Skeletal muscle satellite cell (primary cell): ENCODE data around the gene DMBX1.

ENCODE experiments used
- H3K27me3 ChIP-seq: 2 replicates; pipeline ENCODE4 v1.7.0; 2013; ENCODE audit warnings: low read length; ENCODE audit not compliant: control insufficient read depth, insufficient read depth
- H3K36me3 ChIP-seq: 2 replicates; pipeline ENCODE4 v1.7.0; 2013; ENCODE audit warnings: mild to moderate bottlenecking, control low read depth, low read length; ENCODE audit not compliant: insufficient read depth
- H3K4me1 ChIP-seq: 2 replicates; pipeline ENCODE4 v1.7.0; 2013; ENCODE audit warnings: low read length; ENCODE audit not compliant: control insufficient read depth, insufficient read depth
- H3K4me2 ChIP-seq: 2 replicates; pipeline ENCODE4 v1.7.0; 2013; ENCODE audit warnings: mild to moderate bottlenecking, low read length
- H3K4me3 ChIP-seq: 2 replicates; pipeline ENCODE4 v1.7.0; 2013; ENCODE audit warnings: low read length
- H3K9ac ChIP-seq: 2 replicates; pipeline ENCODE4 v1.7.0; 2013; ENCODE audit warnings: mild to moderate bottlenecking, low read depth, low read length, moderate library complexity
- H3K9me3 ChIP-seq: replicated peaks from 2 replicates; pipeline ENCODE4 v1.7.0; 2013; ENCODE audit warnings: mild to moderate bottlenecking, control low read depth, low read length

The DMBX1 gene

GRCh38 chr1:46523496-46524353, 34.1 kb downstream of the DMBX1 start:
- peaks cover 13% of the 10 kb centered on the region for H3K27me3 ChIP-seq
- H3K4me3 ChIP-seq: no peak overlapping the region
- H3K9ac ChIP-seq: no peak overlapping the region
- peaks cover 34% of the 10 kb centered on the region for H3K4me1 ChIP-seq
- H3K36me3 ChIP-seq: no peaks in the 10 kb centered on the region
- H3K4me2 ChIP-seq: no peak overlapping the region
- H3K9me3 ChIP-seq: no peaks in the 10 kb centered on the region

- Histone ChIP-seq H3K36me3 (no peaks in the 10 kb centered on the region), H3K9me3 (no peaks in the 10 kb centered on the region), H3K27me3 (peaks cover 22% of the 10 kb centered on the region), H3K4me3 (no peak overlapping the region), H3K4me1 (peaks cover 31% of the 10 kb centered on the region), H3K4me2 (no peak overlapping the region), H3K9ac (no peak overlapping the region)
Measured at GRCh38 chr1:46524843-46525242, 35.2 kb downstream of the DMBX1 start.

DNA sequence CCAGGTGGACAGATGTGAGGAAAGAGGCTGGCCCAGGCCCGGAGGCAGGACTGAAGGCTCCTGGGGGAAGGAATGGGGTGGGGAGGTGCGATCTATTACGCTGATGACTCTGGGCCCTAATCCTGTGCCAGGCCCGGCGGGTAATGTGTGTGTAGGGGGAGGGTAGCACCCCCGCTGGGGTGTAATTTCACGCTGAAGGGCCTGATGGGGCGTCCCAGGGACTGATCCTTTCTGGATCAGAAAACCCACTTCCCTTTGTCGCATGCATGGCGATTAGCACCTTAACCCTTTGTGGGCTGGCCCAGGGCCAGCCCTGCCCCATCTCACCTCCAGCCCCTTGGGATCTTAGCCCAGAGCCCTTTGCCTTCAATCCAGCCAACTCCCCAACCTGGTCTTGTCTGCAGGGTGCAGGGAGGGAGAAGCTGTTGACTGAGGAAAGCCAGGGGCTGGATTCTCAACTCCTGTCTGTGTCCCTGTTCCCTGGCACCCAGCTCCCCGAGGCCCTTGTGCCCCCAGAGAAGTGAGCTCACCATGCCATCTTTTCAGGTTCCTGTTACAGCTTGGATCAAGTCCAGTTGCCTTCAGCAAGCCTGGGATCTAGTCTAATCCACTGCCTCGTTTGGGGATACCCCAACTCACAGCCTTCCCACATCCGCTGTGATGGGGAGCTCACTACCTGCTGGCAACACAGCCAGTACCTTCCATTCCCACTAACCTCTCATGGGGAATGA, 35.8 kb downstream of the DMBX1 start:
- Histone ChIP-seq H3K9me3 (no peaks in the 10 kb centered on the region), H3K27me3 (peaks cover 23% of the 10 kb centered on the region), H3K4me3 (no peak overlapping the region), H3K36me3 (no peaks in the 10 kb centered on the region), H3K9ac (no peak overlapping the region), H3K4me1 (peaks cover 25% of the 10 kb centered on the region), H3K4me2 (no peak overlapping the region)

GRCh38 chr1:46526013-46526690, 36.5 kb downstream of the DMBX1 start:
- Histone ChIP-seq H3K27me3 (peaks cover 30% of the 10 kb centered on the region), H3K9ac (no peak overlapping the region), H3K4me3 (no peak overlapping the region), H3K4me2 (no peak overlapping the region), H3K36me3 (no peaks in the 10 kb centered on the region), H3K4me1 (peaks cover 20% of the 10 kb centered on the region), H3K9me3 (no peaks in the 10 kb centered on the region)

DNA sequence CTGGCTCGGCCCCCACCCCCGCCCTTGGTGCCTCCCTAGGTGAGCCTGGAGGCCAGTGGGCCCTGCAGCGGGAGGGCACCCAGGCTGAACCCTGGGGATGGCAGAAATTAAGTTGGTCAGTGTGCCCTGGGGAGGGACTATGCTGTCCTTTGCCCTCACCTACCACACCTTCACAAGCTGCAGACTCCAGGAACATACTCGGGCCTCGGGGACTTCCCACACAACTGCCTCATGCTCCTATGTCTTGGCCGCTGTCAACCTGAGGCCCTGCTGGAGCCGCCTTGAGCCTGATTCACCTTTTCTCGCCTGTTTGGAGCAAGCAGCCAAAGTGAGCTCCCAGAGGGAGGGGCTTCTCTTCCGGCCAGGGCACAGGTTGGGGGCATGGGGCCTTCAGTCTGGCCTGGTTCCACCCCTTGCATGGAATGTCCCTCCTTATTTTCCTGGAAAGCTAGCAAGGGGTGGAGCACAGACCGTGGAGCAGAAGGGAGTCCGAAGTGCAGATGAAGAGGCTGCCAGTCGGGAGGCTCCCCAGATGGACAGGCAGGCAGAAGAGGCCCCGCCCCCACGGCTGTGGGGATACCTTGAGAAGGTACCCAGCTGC, 37.2 kb downstream of the DMBX1 start:
- Histone ChIP-seq H3K36me3 (no peaks in the 10 kb centered on the region), H3K4me1 (peaks cover 14% of the 10 kb centered on the region), H3K4me3 (no peak overlapping the region), H3K9ac (no peak overlapping the region), H3K27me3 (peaks cover 37% of the 10 kb centered on the region), H3K4me2 (no peak overlapping the region), H3K9me3 (no peaks in the 10 kb centered on the region)

GRCh38 chr1:46527474-46528296, 38.0 kb downstream of the DMBX1 start:
- H3K36me3 ChIP-seq: no peaks in the 10 kb centered on the region
- H3K4me3 ChIP-seq: no peak overlapping the region
- no peak overlapping the region for H3K4me2 ChIP-seq
- H3K27me3 ChIP-seq: peaks cover 38% of the 10 kb centered on the region
- H3K4me1 ChIP-seq: peaks cover 5% of the 10 kb centered on the region
- no peaks in the 10 kb centered on the region for H3K9me3 ChIP-seq
- no peak overlapping the region for H3K9ac ChIP-seq

DNA sequence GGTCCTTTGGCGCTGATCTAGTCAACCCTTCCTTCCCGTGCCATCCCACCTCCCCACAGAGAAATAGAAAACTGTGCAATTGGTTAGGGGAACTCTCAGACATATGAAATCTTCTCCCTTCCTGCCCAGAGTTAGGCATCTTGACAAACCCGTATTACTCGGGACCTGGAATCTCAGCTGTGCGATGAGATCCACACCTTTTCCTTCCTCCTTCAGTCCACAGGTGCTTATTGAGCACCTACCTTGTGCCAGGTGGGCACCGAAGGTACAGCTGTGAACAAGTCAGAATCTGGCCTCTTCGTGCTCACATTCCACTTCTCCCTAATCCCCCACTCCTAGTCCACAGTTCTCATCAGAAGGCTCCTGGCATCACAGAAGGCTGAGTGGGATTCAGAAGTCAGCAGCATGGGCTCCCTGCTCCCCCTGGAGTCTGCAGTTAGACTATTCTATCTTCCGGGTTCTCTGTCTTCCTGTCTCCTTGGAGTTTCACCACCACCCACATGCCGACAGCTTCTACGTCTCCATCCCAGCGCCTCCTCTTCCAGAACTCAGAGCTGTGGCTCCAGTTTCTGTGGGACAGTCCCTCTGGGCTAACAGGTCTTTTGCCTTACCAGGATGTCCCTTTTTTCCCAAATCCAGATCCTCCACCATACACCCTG, 38.8 kb downstream of the DMBX1 start:
- Histone ChIP-seq H3K9me3 (no peaks in the 10 kb centered on the region), H3K36me3 (no peaks in the 10 kb centered on the region), H3K27me3 (peaks cover 38% of the 10 kb centered on the region), H3K4me2 (no peak overlapping the region), H3K9ac (no peak overlapping the region), H3K4me1 (peaks cover 3% of the 10 kb centered on the region), H3K4me3 (no peak overlapping the region)

DNA sequence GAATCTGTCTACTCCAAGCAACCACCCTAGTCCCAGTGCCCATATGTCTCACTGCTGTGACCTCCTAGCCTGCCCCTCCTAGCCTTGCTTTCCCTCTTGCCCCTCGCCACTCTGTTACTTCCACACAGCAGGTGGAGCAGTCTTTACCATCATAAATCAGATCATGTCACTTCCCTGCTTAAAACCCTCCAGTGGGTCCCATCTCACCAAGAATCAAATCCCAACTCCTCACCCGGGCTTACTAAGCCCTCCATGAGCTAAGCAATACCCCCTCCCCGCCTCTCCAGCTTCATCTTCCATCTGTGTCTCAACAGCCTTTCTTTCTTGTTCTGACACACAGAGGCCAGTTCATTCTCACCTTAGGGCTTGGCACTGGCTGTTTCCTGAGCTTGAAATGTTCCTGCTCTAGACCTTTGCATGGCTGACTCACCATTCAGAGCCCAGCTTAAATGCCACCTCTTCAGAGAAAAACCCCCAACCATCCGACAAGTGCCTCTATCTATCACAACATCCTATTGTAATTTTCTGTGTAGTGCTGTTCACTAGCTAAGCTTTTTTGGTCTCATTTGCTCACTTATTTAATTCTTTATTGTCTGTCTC, 39.5 kb downstream of the DMBX1 start:
- H3K4me3 ChIP-seq: no peak overlapping the region
- no peak overlapping the region for H3K4me2 ChIP-seq
- no peaks in the 10 kb centered on the region for H3K36me3 ChIP-seq
- peaks cover 6% of the 10 kb centered on the region for H3K4me1 ChIP-seq
- no peak overlapping the region for H3K9ac ChIP-seq
- H3K27me3 ChIP-seq: peaks cover 44% of the 10 kb centered on the region
- H3K9me3 ChIP-seq: no peaks in the 10 kb centered on the region

GRCh38 chr1:46530311-46530710, 40.7 kb downstream of the DMBX1 start:
- no peak overlapping the region for H3K4me2 ChIP-seq
- H3K4me1 ChIP-seq: peaks cover 6% of the 10 kb centered on the region
- H3K27me3 ChIP-seq: peaks cover 47% of the 10 kb centered on the region
- no peak overlapping the region for H3K4me3 ChIP-seq
- H3K36me3 ChIP-seq: no peaks in the 10 kb centered on the region
- no peak overlapping the region for H3K9ac ChIP-seq
- no peaks in the 10 kb centered on the region for H3K9me3 ChIP-seq

DNA sequence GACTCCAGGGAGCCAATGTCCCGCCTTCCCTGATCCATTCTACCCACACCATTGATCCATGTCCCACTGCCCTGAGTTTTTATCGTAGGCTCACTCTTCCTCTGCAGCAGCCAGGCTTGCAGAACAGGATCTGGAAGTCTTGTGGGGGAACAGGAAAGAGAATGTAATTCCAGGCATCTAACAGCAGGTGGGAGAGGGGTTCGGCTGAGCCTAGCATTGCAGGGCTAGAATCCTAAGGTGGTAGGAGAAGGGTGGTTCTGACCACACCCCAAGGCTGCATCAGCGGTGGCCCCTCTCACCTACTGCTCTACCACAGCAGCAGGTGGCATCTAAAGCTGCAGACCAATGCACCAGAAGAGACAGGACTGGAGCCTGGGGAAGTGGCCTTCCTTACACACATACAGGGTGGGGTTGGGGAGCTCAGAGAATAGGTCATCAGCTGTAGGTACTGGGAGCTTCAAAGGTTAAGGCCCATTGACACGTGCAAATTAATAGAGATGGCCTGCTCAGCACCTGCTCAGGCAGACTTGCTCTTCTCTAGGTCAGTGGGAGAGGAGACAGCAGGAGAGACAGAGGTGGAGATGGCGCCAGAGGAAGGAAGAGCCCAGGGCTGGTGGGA, 41.3 kb downstream of the DMBX1 start:
- no peaks in the 10 kb centered on the region for H3K36me3 ChIP-seq
- no peak overlapping the region for H3K4me3 ChIP-seq
- H3K4me2 ChIP-seq: no peak overlapping the region
- H3K9me3 ChIP-seq: no peaks in the 10 kb centered on the region
- H3K4me1 ChIP-seq: peaks cover 6% of the 10 kb centered on the region
- H3K9ac ChIP-seq: no peak overlapping the region
- H3K27me3 ChIP-seq: peaks cover 50% of the 10 kb centered on the region
